ENCODE results near the gene FOXRED2.
"Not testable (repeated sequence)": the region's sequence is repeated elsewhere in the genome, so short reads cannot be mapped to it uniquely, and the experiment has no call there.

FOXRED2 gene

DNA sequence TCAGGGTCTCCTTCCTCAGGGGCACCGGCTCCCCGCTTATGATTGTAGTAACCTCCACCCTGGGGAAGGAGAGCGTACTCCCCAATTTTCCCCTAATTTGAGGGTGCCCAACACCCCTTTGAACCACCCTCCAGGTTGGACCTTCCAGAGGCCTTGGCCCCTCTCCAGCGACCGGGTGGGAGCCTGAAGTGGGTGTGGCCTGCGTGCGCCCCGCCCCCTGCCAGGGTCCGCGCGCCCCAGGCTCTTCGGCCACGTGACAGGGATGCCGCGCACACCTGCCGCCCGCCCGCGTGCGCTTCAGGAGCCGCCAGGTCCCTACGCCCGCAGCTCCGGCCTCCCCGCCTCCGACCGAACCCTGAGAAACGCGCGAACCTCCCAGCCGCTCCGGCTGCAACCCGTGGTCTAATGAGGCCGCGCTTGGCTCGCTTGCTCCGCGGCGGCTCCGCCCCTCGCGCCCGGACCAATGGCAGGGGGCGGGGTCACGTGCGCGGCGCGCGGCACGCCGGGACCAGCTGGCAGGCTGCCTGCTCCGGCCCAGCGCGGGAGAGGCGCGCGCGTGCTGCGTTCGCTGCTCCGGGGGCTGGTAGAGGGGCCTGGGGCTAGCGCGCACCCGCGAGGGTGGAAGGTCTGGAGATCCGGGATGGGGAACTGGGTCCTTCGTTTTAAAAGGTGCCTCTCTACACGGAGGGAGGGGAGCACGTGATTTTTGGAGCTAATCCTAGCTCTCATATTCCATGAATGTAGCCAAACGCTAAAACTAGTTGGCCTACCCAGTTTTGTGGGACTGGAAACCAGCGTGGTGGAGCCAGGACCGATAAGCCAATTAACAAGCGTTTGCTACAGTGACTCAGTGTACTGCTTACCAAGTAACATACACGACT, at the start of gene FOXRED2:
Gene FOXRED2, minus strand, starts transcription at position 404 of the 881 bp plus-strand sequence. CDS start 618 bp downstream, outside the sequence.
- DNase-seq (peak; percentile 91), ATAC-seq (peak; percentile 89)

DNA sequence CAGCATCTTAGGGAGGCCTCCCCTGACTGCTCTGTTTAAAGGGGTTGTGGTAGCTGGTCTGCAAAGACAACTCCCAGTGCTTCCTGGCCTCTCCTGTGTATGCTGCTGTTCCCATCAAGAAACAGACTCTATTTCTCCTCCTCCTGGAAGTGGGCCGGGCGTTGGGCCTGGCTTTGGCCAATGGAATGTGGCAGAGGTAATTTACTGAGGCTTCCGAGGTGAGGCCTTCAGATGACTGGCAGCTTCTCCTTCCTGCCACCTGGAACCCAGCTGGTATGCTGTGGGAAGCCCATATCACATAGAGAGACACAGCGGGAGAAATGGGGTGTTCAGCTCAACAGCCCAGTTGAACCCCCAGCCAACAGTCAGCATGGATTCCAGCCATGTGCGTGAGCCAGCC, 47.3 kb upstream of the FOXRED2 start:
- DNase-seq: no peak
- no peak for ATAC-seq

DNA sequence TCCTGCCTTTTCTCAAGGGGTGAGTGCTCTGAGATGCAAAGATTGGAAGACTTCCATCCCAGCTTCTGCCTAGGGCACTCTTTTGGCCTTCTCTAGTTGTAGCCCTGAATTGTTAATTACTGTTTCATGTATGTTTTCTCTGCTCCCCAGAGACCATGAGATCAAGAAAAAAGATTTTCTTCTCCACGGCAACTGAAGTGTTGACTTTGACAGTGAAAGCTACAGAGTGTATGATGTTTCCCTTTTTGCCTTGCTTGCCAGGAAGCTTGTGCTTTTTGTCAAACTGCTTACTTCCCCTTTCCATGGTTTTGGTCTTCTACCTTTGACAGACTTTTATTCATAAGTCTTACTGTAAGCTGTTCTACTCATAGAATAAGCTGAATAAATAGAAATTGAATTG, 45.4 kb upstream of the FOXRED2 start:
- no peak for ATAC-seq
- no peak for DNase-seq

DNA sequence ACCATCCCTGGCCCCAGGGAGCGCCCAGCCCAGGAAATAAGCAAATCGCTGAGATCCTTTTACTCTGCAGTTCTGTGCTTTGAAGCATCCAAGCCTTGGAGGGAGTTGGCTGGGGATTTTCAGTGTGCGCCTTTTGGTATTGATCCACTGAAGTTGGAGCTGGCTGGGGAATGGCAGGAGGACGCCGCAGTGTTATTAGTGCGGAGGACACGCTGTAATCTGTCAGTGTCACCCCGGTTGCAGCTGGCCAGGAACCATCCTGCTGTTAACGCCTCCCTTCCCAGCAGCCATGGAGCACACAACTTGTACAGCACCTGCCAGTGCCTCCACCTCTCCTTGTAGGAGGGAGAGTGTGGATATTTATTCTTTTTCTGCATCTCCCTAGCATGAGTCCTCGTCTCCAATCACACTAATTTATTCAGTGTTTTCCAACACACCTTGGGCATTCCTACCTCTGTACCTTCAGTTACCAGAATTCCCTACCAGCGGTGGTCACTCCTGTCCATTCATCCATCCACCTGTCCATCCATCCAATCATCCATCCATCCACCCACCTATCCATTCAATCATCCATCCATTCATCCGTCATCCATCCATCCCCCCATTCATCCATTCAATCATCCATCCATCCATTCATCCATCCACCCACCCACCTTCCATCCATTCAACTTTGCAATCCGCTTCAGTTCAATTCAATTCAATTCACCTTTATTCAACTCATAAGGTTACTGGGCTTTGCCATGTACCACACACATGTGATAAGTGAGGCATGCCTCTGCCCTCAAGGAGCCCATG, 44.1 kb upstream of the FOXRED2 start:
- DNase-seq (no peak), ATAC-seq (no peak)

DNA sequence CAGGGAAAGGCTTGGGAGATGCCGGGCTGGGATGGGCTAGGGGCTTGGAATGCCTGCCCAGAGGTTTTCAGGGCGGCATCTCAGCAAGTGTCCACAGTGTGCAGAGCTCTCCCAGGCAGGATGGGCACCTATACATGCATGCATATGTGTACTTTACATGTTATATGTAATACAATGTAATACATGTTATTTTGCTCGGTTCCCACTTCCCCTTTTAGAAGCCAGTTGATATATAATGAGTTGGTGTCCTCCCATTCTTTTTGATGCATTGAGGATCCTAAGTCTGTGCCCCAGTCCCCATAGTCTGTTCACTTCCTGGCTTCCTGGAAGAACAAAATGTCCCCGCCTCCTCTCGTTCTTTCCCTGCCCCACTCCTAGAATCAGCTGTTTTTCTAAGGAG, 42.2 kb upstream of the FOXRED2 start:
- ATAC-seq: no peak
- no peak for DNase-seq

DNA sequence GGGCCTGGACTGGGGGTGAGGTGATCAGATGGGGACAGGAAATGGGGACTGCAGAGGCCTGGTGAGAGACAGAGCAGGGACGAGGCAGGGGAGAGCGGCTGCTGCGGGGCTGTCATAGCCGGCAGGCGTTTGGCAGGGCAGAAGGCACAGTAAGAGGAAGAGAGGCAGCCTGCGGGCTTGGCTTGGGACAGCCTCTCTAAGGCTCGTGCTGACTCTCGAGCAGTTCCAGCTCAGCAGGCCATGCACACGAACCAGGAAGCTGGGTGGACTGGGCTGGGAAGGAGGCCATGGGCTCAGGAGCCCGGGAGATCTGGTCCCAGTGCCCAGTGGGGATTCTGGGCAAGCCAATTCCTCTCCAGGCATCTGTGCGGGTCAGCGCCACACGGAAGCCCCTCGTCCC, 41.8 kb upstream of the FOXRED2 start:
- DNase-seq (no peak), ATAC-seq (no peak)

DNA sequence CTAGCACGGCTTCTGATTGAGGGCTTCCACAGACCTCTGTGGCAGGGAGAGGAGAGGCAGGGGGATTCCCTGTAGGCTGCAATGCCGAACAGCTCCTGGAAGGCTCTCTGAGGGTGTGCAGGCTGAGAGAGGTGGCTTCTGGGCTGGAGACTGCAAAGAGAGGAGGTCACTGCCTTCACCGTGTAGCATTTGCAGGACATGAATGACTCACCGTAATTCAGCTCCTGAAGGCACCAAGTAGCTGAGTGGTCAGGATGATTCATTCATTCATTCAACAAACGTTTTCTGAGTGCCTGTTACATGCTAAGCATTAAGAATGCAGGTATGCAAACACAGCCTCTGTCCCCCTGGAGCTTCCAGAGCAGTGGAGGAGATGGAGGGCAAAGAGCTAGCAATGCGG, 40.1 kb upstream of the FOXRED2 start:
- no peak for DNase-seq
- no peak for ATAC-seq

DNA sequence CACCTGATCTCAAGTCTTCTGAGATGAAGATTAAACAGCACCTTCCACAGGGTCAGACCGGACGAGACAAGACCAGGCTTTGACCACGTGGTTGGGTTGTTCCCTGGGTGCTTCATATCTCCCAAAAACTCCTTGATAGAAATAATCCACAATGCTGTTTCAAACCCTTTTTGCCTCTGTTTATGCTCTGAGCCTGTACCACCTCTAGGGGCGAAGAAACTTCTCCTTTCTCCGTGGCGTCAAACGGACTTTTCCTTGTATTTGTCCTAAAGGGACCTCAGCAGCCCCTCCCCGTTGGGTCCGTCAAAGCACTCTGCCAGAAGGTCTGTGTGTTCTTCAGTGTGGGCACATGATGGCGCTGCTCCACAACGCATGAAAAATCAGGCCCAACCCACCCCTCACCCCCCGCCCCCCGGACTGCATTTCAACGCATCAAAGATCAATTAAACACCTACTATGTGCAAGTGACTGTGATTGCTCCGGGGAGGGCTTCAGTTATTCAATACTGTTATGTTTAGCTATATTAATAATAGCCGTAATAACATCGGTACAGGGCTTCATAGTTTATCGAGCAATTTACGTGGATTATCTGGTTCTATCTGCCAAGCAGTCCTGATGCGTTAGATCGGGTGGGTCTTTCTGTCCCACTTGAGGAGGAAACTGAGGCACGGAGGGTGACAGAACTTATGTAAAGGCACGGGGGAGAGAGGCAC, 39.4 kb upstream of the FOXRED2 start:
- DNase-seq (peak; percentile 42), ATAC-seq (no peak)

DNA sequence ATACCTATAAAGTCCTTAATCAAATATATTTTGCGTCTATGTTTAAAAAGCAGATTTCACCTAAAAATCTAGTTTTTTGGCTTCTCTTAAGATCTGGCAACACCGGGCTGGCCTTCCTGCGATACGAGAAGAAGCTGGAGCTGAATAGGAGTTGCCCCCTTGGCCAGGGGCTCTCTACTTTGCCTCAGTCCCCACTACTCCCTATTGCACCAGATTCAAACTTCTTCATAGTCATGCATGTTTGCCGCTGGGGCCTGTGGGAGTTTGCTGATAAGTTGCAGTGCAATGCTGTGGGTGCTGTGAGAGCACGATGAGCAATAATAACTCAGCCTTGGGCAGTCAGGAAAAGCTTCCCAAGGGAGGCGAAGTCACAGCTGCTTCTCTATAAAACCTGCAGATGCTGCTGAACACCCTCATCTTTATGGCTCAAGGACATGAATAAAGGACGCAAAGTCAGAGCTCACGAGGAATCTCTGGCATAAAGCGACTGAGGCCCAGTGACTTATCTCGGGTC, 37.3 kb upstream of the FOXRED2 start:
- no peak for DNase-seq
- ATAC-seq: no peak

DNA sequence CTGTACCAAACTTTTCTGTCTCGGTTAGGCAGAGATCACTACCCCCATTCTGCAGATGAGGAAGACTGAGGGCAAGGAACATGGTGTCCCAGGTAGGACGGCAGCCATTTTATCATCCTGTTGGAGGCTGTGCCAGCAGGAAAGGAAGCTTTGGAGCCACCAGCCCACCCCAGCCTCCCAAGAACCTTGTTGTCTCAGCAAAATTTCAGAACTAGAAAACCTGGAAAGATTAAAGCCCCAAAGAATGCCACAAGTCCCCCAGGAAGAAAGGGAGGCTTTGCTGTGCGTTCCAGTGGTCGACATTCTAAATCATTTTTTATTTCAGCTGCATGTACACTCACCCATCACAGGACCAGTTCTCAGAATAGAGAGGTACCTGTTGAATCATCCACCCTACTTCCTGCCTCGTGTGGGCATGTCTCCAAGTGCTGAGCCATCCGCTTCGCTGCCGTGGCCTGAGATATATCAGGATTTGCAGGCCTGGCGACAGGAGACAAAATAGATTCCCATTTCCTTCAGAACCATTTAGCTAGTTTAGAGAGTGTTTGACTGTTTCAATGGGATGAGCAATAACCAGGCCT, 35.1 kb upstream of the FOXRED2 start:
- DNase-seq: peak; percentile 54
- ATAC-seq: peak; percentile 82

DNA sequence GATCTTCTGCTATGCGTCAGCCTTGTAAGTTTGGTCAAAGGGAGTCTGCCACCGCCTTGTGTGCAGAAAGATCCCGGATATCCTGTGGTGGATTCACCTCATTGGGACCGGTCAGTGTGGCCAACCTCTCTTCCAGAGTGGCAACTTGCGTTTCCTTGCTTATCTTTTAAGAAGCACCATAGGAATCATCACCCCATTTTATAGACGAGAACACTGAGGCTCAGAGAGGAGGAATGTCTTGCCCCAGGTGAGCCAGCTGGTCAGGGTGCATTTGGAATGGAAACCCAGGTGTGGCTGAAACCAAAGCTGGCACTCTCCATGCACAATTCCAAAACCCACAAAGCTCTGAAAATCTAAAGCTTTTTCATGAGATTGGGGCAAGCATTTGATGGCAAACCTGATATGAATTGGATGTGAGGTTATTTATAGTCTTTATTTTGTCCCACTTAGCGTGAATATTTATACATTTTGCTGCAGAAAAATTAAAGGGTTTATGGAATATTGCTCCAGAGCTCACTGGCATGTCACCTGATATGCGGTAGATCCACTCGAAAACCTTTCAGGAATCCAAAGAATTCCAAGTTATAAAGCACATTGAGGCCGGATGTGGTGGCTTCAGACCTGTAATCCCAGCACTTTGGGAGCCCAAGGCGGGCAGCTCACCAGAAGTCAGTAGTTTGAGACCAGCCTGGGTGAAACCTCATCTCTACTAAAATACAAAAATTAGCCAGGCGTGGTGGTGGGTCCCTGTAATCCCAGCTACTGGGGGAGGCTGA, 34.2 kb upstream of the FOXRED2 start:
- DNase-seq: no peak

DNA sequence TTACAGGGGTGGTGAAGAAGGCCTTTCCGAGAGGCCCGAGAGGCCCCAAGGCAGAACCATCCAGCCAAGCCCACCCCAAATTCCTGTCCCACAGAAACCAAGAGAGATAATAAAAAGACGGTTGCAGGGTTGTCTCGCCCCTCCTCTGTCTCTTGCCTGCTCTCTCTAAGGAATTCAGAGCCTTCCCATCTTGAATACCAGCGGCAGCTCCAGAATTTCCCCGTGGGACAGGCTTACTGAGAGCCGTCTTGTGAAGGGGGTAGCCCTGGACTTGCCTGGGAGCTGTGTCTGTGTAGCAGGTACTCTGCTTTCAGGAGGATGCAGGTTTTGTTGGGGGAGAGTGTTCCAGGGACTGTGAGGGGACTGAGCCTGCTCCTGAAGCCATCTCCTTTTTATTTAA, 31.7 kb upstream of the FOXRED2 start:
- DNase-seq (no peak), ATAC-seq (no peak)

More for the DNA sequence above, 34.2 kb upstream of the FOXRED2 start:
- no peak for ATAC-seq

DNA sequence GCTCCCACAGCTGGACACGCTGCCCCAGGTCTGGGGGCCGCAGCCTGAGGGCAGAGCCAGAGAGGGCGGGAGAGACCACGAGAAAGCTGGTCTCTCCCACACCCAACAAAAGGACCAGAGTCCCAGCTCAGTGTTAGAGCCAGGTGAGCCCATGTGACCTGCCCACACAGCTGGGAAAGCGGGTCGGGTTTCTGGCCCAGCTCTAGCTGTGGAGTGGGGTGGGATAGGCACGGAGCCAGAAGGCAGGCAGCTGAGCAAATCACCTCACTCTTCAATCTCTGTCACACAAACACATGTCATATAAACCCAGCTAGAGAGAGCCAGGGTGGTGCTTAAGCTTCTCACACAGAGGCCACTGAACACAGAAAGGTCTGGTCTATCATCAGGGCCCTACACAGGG, 29.9 kb upstream of the FOXRED2 start:
- no peak for DNase-seq
- no peak for ATAC-seq

DNA sequence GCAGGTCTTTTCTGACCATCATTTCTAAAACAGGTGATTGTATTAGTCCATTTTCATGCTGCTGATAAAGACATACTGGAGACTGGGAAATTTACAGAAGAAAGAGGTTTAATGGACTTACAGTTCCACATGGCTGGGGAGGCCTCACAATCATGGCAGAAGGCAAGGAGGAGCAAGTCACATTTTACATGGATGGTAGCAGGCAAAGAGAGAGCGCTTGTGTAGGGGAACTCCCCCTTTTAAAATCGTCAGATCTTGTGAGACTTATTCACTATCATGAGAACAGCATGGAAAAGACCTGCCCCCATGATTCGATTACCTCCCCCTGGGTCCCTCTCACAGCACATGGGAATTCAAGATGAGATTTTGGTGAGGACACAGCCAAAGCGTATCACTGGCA, 26.5 kb upstream of the FOXRED2 start:
- DNase-seq, ATAC-seq: not testable (repeated sequence)

DNA sequence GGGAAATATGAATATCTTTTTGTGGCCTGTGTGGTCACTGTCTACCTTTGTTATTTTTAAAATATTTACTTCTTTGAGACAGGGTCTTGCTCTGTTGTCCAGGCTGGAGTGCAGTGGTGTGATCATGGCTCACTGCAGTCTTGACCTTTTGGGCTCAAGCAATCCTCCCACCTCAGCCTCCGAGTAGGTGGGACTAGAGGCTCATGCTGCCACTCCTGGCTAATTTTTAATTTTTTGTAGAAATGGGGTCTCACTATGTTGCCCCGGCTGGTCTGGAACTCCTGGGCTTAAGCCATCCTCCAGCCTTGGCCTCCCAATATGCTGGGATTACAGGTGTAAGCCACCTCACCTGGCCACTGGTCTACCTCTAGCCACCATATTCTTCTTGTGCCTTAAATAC, 25.6 kb upstream of the FOXRED2 start:
- ATAC-seq (no peak), DNase-seq (no peak)

DNA sequence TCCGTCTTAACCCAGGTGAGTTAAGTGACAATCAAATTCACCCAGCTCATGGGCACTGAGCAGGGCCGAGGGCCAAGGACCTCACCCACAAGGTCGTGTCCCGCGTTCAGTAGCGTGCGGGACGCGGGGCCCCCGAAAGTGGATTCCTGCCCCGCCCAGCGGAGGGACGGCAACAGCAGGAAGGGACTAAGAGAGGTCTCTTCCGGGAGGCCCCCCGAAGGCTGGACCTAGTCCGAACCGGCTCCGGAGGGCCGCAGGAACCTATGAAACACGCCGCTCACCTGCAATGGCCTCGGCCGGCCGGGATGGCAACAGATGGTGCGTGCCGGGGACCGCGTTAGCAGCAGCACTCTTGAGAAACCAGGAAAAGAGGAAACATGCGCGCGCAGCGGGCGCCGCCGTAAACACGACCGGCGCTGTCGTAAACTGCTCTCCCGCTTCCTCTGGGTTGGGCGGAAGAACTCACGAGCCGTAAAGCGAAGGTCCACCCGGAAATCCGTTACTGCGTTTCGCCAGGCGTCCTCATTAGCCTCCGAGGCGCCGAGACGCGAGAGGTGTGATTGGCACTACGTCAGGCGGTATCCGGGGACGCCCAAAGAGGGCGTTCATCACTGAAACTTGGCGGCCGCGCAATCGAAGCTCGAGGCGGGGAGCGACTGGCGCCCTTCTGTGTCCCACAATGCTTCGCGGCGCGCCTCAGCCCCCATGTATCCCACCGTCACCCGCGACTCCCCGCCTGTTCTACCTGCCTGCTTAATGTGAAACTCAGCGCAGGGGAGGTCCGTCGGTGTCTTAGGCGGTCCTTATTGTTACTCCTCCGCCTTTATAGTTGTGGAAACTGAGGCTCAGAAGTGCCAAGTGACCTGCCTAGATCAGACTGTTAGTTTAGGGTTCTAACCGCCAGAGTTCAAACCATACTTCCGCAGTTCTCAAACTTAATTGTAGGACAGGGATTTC, 22.2 kb upstream of the FOXRED2 start, which contains the start of gene EIF3D:
Gene EIF3D, minus strand, starts transcription at position 372 of the 957 bp plus-strand sequence. CDS start 3,045 bp downstream, outside the sequence.
- DNase-seq: peak; percentile 97

DNA sequence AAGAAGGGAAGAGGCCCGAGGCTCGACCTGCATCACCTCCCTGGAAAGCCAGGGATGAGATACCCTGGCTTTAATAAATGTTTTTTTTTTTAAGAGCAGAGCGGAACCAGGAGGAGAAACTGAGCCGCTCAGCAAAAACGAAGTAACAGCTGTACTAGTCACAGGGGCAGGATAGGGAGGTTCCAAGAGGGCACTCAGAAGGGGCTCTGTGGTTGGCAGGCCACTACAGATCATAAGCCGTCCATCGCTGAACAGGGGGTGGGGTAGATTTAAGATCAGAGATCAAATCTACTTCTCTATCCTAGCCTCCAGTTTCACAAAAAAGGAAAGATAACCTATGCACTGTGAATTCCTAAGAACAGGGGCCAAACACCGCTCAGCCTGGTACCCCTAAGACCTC, 21.5 kb upstream of the FOXRED2 start:
- DNase-seq: peak; percentile 23
- no peak for ATAC-seq

More for the DNA sequence above, 22.2 kb upstream of the FOXRED2 start, which contains the start of gene EIF3D:
- ATAC-seq: peak; percentile 96

DNA sequence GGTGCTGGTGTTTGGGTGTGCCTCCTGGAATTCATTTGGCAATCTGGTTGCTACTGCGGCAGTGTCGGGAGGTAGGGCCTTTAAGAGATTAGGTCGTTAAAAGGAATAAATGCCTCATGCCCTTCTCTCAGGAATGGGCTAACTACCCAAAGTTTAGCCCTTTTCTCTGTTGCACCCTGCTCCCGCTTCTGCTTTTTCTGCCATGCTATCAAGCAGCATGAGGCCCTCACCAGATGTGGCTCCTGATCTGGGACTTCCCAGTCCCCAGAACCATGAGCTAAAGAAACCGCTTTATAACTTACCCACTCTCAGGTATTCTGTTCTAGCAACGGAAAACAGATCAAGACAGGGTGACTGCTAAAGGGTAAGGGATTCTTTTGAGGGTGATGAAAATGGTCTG, 15.8 kb upstream of the FOXRED2 start:
- ATAC-seq (no peak), DNase-seq (no peak)

DNA sequence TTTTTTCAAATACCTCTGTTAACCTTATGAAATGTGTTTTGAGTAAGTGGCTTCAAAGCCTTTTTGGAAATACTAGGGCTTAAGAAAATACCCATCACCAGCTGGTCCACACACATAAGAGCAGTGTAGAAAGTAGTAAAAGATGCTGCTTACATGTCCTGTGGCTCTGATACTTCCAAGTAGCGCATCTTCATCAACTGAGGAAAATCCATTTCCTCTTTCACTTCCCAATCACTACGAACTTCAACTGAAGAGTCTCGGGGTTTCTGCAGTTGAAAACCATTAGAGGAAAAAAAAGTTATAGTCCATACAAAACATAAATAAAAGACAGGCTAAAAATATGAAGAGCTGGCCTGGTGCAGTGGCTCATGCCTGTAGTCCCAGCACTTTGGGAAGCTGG, 13.6 kb upstream of the FOXRED2 start:
- ATAC-seq (no peak), DNase-seq (no peak)

DNA sequence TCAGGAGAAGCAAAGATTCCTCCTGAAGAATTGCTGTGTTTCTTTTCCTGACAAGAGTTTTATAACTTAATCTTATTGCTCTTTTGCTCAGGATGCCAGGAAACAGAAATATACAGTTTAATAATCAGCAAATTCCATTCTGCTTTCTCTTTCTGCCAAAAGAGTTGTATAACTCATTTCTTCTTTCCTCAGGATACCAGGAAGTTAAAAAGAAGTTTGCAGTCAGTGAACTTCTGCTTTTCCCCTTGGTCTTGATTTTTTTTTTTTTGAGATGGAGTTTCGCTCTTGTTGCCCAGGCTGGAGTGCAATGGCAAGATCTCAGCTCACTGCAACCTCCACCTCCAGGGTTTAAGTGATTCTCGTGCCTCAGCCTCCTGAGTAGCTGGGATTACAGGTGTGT, 13.1 kb upstream of the FOXRED2 start:
- DNase-seq, ATAC-seq: not testable (repeated sequence)

Measured in stimulated activated naive CD8-positive, alpha-beta T cell treated with anti-CD3 and anti-CD28 coated beads, Interleukin-15, Interleukin-2, amounts not matched to agents 100 U/mL and 50 U/mL, for 24 hours (primary cell).